ENCODE data around the gene CLPTM1L.

- TF ChIP-seq CTCF (IDR thresholded peaks at IDR 0.05) (no peak), POLR2A (IDR thresholded peaks at IDR 0.05) (no peak)
Observed at GRCh38 chr5:1298723-1299510, 46.0 kb downstream of the CLPTM1L start.

Data from adrenal gland (tissue), 5 donors.